ENCODE measurements around the gene CDC34.
A peak's percentile ranks its signal among the peaks of the same experiment; 100 is the strongest.

Gene CDC34

GRCh38 chr19:589693-590395, 58.3 kb downstream of the CDC34 start, which contains the start of gene HCN2:
Gene HCN2, plus strand, starts transcription at chr19:589881. Its CDS starts 65 bp downstream, at chr19:589946.
- no peak for DNase-seq

GRCh38 chr19:590396-590745, 58.8 kb downstream of the CDC34 start:
- DNase-seq: peak in 1 of 2 donors; percentile 31

- DNase-seq: no peak
Measured at GRCh38 chr19:590750-591098, 59.2 kb downstream of the CDC34 start.

- DNase-seq: no peak
Measured at GRCh38 chr19:591099-591958, 59.8 kb downstream of the CDC34 start.

Measured in CD4-positive, alpha-beta T cell treated with Interleukin-4 for 1 hour (primary cell).